Measurements from ENCODE around the gene TAF1C.

- no peak for TF ChIP-seq POLR2A (IDR thresholded peaks at IDR 0.05; ENCODE audit: low read depth, low read length)
- TF ChIP-seq MAFK (IDR thresholded peaks at IDR 0.05; ENCODE audit: low read depth, low read length): no peak
- no peak for TF ChIP-seq CTCF (conservative IDR thresholded peaks at IDR 0.05; ENCODE audit: low read depth, low read length)
- TF ChIP-seq USF2 (IDR thresholded peaks at IDR 0.05; ENCODE audit: low read depth, low read length): no peak
- no peak for TF ChIP-seq NFE2L2 (IDR thresholded peaks at IDR 0.05; ENCODE audit: low read depth, low read length)
- TF ChIP-seq RAD21 (IDR thresholded peaks at IDR 0.05; ENCODE audit: low read length): no peak
- TF ChIP-seq MXI1 (IDR thresholded peaks at IDR 0.05; ENCODE audit: borderline replicate concordance, low read depth, low read length): no peak
- TF ChIP-seq RCOR1 (IDR thresholded peaks at IDR 0.05; ENCODE audit: insufficient replicate concordance, low read length): no peak
- TF ChIP-seq SMC3 (IDR thresholded peaks at IDR 0.05; ENCODE audit: low read depth, low read length): no peak
- no peak for TF ChIP-seq BHLHE40 (IDR thresholded peaks at IDR 0.05; ENCODE audit: low read depth, low read length)
- no peak for TF ChIP-seq CEBPB (IDR thresholded peaks at IDR 0.05; ENCODE audit: low read depth, low read length)
- TF ChIP-seq MAZ (IDR thresholded peaks at IDR 0.05; ENCODE audit: borderline replicate concordance, low read depth, low read length): no peak
Measured at GRCh38 chr16:84174396-84174795, 12.5 kb downstream of the TAF1C start.
